AG04450 (cell line): ENCODE data around the gene DLGAP5. TPM values are rescaled to one million over a fixed set of nuclear protein-coding genes. Genes with fewer than 3 reads are reported as not detected.

Source experiments
- CTCF ChIA-PET: fragments of 300-600, 350-600 bp; formaldehyde crosslinking; extraction: SDS; loops from one replicate; lab custom pipeline; 2022; ENCODE audit warnings: antibody characterized with exemption, inconsistent platforms; lab: Charles Lee
- POLR2A ChIA-PET: fragments of 350-600 bp; formaldehyde crosslinking; extraction: SDS; loops from one replicate; lab custom pipeline; 2021; ENCODE audit warnings: antibody characterized with exemption, inconsistent platforms; lab: Yijun Ruan, JAX
- DNase-seq: peaks from one replicate; pipeline ENCODE4 v3.0.0-alpha.2; 2011; ENCODE audit warnings: low read depth, low spot score
- H3K27ac ChIP-seq: one replicate; pipeline ENCODE4 v1.5.1; 2012; ENCODE audit warnings: low read depth, low read length, control low read depth
- H3K27me3 ChIP-seq: one replicate; pipeline ENCODE4 v1.6.0; 2012; ENCODE audit warnings: low read length; ENCODE audit not compliant: control insufficient read depth, insufficient read depth
- H3K4me3 ChIP-seq: 2 replicates; pipeline ENCODE4 v1.5.1; 2011; ENCODE audit warnings: mild to moderate bottlenecking, low read depth, low read length, control low read depth
- H3K9me3 ChIP-seq: 2 replicates; pipeline ENCODE4 v1.5.1; 2012; ENCODE audit warnings: low read length; ENCODE audit not compliant: control insufficient read depth, insufficient read depth
- CTCF ChIP-seq: IDR thresholded peaks from 2 replicates; pipeline ENCODE4 v1.5.1; 2011; ENCODE audit warnings: low read depth, low read length, control low read depth, inconsistent platforms
- polyA plus RNA-seq: library from polyadenylated mRNA; depleted of rRNA; stranded (reverse); fragments of >200 nt; gene quantifications from 2 replicates; pipeline ENCODE4 v1.2.3, GENCODE V29; 2011

The DLGAP5 gene
- polyA plus RNA-seq, 1 experiment, result 16.4 TPM

GRCh38 chr14:55170526-55170925 lies 20.9 kb downstream of the DLGAP5 start:
- DNase-seq, result no peak
- ChIA-PET POLR2A (no interaction called here), CTCF (interaction anchor here (1.3 to 1.4 kb wide), 2 partner anchors 10 to 81 kb away, joined by 4 to 5 read pairs; no protein-coding TSS in a partner anchor)
- no peak for TF ChIP-seq CTCF
- Histone ChIP-seq H3K4me3 (no peak overlapping the region), H3K27me3 (no peaks in the 10 kb centered on the region), H3K9me3 (no peaks in the 10 kb centered on the region), H3K27ac (no peak overlapping the region)

- peak; percentile 64 for TF ChIP-seq CTCF
- Histone ChIP-seq H3K27ac (no peak overlapping the region), H3K27me3 (no peaks in the 10 kb centered on the region), H3K4me3 (no peak overlapping the region), H3K9me3 (no peaks in the 10 kb centered on the region)
- DNase-seq, result no peak
- POLR2A ChIA-PET, result interaction anchor here (0.8 to 1.0 kb wide), 2 partner anchors 69 to 109 kb away, joined by 6 to 7 read pairs; partner anchors contain the start of gene MAPK1IP1L
- CTCF ChIA-PET, result interaction anchor here (0.6 to 3.4 kb wide), 37 partner anchors 8 to 337 kb away, joined by 3 to 88 read pairs (median 4); partner anchors contain the start of genes MAPK1IP1L, SOCS4 and WDHD1
Observed at GRCh38 chr14:55160989-55161388, 30.4 kb downstream of the DLGAP5 start.

DNA sequence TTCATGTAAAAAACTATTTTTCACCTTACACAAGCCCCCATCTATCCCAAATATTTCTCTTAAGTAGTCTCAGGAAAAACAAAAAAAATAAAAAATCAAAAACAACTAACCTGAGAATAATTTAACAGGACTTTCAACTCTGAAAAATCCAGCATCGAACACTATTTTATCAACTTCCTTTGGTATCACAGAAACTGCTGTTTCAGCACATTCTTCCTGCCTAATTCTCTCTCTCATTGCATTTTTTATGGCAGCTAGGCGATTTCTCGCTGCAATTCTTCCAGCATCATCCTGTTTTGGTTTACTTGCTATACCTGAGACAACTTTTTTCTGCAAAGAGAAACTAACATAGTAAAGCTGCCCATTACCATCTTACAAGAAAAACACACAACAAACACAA lies 33.0 kb downstream of the DLGAP5 start:
- H3K9me3 ChIP-seq, result no peaks in the 10 kb centered on the region
- no peak overlapping the region for H3K27ac ChIP-seq
- H3K27me3 ChIP-seq, result no peaks in the 10 kb centered on the region
- POLR2A ChIA-PET, result interaction anchor here (0.9 kb wide), 1 partner anchor 107 kb away, joined by 3 read pairs; the partner anchor contains the start of gene MAPK1IP1L
- DNase-seq, result no peak
- no peak overlapping the region for H3K4me3 ChIP-seq
- CTCF ChIA-PET, result interaction anchor here (0.7 to 3.4 kb wide), 4 partner anchors 65 to 112 kb away, joined by 3 to 88 read pairs (median 24); no protein-coding TSS in a partner anchor
- no peak for TF ChIP-seq CTCF

GRCh38 chr14:55157080-55157479 lies 34.3 kb downstream of the DLGAP5 start:
- no peak overlapping the region for H3K4me3 ChIP-seq
- no peak overlapping the region for H3K27ac ChIP-seq
- no peak for TF ChIP-seq CTCF
- H3K27me3 ChIP-seq, result no peaks in the 10 kb centered on the region
- no peak for DNase-seq
- POLR2A ChIA-PET, result no interaction called here
- no peaks in the 10 kb centered on the region for H3K9me3 ChIP-seq
- CTCF ChIA-PET, result interaction anchor here (0.6 to 2.9 kb wide), 5 partner anchors 11 to 114 kb away, joined by 3 to 13 read pairs (median 4); partner anchors contain the start of gene MAPK1IP1L

- Histone ChIP-seq H3K9me3 (no peaks in the 10 kb centered on the region), H3K27me3 (no peaks in the 10 kb centered on the region), H3K27ac (no peak overlapping the region), H3K4me3 (no peak overlapping the region)
- TF ChIP-seq CTCF, result no peak
- CTCF ChIA-PET, result interaction anchor here (0.6 to 3.3 kb wide), 4 partner anchors 16 to 103 kb away, joined by 3 to 10 read pairs (median 4); partner anchors contain the start of gene MAPK1IP1L
- DNase-seq, result no peak
- POLR2A ChIA-PET, result no interaction called here
Observed at GRCh38 chr14:55153951-55154350, 37.4 kb downstream of the DLGAP5 start.
